DMS79 treated with DMSO at 0.1 percent for 48 hours (cell line): ENCODE measurements around the gene COX4I2.
"Not testable (repeated sequence)": the region's sequence is repeated elsewhere in the genome, so short reads cannot be mapped to it uniquely, and the experiment has no call there.

ENCODE experiments used
- DNase-seq: peaks from one replicate; lab custom pipeline; 2025; lab: John Stamatoyannopoulos, UW

COX4I2 gene

DNA sequence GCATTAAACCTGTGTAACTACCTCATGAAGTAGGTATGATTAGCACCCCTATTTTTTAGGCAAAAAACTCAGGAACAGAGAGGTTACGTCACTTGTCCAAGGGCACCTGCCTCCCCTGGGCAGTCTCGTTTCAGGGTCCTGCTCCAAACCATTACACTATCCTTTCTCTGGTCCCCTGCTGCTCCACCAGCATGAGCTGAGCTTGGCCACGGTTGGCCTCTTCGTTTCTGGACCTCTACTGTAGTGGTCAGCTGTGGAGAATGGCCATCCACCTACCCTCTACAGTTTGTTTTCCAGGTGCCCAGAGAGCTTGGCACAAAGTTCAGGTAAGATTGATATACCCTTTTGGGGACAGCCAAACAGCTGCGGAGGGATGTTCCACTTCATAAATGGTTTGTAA lies 16.8 kb downstream of the COX4I2 start:
- DNase-seq, result no peak

DNA sequence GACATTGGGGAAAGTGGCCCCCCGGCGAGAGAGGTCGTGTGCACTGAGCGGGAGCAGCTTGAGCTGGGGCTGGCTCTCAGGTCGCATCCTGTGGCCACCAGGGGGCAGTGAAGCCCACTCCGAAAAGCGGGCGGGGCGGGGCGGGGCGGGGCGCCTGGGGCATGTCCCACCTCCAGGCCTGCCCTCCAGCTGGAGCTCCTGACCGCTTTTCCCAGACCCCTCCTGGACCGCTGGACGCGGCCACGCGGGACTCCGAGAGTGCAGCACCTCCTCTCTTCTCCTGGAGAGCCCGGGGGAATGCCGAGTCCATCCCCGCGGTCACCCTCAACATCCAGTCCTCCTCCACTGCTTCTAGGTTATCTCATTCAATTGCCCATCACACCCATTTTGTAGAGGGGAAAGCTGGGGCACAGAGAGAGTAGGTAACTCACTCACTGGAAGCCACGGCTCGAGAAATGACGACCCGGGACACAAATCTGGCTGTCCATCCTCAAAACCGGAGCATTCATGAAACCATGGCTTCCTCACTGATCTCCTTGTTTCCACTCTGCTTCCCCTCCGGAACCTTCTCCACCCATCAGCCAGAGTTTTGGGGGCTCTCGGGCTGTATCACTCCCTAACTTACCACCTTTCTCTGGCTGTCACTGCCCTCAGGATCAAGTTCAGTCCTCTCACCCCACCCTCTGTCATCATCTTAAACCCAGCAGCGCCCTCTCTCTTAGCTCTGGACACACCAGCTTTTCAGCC lies 24.1 kb downstream of the COX4I2 start:
- DNase-seq, result peak; percentile 79

DNA sequence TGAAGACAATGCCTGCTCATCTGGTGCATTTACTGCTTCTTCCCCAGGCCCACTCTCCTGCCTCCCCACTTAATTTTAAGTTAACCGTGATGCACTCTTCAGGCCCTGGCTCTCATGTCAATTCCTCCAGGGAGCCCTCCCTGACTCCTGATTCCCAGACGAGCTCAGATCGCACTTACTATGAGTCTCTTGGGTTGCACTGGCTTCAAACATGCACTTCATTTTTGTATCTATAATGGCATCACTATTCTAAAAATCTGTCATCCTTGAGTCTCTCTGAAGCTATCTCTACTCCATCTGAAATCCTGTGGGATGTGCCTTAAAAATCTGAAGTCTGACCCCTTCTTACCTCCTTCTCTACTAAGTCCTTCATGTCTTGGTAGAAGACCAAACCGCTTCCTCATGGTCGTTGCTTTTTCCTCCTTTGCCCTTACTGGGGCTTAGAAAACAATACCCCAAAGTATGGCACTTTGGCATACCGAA lies 24.7 kb downstream of the COX4I2 start:
- DNase-seq, result no peak

DNA sequence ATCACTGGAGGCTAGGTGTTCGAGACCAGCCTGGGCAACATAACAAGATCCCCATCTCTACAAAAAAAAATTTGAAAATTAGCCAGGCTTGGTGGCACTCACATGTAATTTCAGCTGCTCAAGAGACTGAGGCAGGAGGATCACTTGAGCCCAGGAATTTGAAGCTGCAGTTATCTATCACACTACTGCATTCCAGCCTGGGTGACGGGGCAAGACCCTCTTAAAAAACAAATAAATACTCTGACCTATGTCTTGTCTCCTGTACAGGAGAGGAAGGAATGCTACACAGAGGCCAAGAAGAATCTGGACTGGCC lies 25.8 kb downstream of the COX4I2 start:
- no peak for DNase-seq

DNA sequence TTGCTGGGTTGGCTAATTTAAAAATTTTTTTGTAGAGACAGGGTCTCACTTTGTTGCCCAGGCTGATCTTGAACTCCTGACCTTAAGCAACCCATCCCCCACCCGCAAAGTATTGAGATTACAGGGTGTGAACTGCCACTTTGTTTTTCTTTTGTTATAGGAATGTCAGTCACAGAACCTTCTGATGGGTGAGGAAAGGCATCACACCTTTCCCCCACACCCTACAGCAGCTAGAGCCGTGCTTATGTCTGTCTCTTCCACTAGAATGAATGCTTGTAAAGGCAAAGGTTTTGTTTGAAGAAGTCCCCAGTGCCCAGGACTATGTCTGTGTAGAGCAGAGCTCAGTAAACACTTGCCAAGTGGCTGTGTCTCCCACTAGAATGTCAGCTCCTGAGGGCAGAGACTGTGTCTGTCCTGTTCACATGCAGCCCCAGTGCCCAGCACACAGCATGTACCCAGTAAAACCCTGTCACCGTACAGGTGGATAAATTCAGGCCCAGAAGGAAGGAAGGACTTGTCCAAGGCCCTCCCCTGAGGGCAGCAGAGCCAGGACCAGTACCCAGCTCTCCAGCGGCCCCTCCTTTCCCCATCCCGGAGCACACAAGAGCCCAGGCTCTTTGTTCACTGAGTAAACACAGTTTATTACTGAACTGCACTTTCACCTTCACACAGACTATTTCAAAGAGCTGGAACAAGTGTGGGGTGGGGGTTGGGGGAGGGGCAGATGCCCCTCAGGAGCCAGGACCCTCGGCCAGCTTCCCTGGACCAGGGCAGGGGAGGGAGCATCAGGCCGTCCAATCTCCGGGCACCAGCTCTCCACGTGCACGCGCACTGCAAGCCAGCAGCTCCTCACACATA lies 26.4 kb downstream of the COX4I2 start:
- DNase-seq, result peak; percentile 90

DNA sequence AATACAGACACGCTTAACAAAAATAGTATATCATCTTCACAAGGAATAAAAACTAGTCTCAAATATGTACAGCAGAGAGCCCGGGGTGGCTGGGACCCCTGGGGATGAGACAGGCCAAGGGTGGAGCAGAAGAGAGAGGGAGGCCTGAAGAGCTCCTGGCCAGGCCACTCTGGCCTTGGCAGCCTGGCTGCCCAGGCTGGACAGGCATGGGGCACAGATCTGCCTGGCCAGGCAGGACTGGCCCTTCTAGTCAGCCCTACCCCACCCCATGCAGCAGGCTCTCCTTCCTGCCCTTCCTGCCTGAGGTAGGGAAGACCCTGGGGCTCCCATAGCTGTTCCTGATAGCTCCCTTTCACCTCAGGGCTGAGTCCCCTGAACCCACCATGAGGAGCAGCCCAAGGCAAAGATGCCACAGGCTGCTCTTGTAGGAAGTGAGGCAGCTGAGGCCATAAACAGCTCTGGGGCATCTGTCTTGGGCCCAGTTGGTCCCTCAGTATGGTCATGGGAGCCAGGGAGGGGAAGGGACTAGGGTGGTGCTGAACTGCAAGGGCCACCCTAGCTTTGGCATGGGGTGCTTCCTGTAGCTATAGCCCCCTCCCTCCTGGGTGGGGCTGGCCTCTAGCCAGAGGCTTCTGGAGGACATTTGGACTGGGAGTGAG lies 27.1 kb downstream of the COX4I2 start:
- DNase-seq, result no peak

DNA sequence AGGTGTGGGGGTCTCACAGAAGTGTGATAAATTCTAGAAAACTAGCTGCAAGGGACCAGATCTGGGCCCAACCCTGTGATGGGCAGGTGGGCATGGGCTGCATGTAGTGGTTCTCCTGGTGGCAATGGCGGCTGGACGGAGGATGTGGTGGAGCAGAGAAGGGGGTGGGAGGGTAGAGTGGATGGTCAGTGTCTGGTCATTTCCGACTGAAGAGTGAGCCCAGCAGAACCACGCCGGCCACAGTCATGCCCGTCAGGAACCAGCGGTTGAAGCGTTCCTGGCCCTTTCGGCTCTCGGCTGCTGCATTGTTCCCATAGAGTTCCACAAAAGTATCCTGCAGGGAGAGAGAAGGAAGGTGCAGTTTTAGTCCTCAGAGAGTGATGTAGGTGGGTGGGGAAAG lies 28.0 kb downstream of the COX4I2 start:
- DNase-seq, result no peak

DNA sequence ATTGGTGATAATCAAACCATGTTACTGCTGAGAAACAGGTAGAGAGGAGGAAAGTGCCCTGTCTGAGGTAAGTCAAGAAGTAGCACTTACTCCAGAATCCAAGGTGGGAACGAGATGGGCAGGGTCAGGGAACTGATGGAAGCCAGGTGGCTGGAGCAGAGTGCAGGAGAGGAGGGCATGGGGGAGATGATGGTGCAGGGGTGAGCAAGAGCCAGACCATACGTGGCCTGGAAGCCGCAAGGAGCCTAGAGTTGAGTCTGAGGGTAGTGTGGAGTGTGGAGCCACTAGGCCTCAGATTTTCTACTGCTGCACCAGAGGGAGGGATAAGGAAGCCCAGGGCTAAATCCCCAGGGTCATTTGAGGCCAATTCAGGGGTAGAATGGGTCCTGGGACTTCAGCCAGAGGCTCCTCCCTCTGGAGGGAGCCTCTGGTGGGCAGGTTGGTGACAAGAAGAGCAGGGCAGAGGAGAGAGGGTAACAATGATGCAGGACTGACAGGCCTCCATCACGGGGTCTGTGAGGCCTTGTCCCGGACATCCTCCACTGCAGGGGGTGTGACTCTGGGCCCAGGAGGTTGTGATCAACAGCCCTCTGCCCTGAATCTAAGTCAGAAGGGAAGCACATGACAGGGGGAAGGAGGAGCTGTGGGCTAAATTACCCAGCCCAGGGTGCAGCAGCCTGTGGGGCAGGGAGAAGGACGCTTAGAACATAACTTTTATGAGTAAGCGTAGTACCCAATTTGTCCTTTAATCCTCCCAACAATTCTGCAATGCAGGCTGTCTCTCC lies 28.7 kb downstream of the COX4I2 start:
- DNase-seq, result no peak

DNA sequence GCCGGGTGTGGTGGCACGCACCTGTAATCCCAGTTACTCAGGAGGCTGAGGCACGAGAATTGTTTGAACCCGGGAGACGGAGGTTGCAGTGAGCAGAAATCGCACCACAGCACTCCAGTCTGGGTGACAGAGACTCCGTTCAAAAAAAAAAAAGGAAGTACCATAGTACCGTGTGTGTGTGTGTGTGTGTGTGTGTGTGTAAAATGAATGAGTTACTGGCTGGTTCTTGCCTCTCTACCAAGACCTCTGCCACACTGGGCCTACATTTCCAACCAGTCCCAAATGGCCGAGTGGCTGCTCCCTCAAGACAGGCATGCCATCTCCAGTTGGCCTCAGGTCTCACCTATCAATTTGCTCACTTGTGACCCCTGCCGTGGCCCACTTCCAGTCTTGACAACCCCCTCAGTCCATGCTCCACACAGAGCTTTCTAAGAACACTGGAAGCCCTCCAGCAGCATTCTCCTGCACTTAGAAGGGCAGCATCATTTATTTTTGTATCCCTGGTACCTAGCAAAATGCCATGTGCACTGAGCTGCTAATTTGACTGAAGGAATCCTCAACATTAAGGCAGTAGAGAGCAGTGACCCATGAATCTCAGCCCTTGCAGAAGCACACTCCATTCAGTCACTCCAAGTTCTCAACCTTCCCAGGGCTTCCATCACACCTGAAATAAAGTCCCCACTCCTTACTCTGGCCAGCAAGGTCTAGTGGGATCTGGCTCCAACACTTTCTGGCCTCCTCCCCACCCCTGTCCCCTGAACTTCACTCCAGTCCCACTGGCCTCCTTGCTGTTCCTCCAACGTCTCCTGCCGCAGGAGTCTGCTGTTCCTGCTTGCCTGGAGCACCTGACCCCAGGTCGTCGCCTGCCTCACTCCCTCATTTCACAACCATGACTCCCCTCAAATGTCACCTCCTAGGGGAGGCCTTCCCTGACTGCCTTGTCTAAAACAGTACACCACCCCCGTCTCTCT lies 29.9 kb downstream of the COX4I2 start:
- no peak for DNase-seq

DNA sequence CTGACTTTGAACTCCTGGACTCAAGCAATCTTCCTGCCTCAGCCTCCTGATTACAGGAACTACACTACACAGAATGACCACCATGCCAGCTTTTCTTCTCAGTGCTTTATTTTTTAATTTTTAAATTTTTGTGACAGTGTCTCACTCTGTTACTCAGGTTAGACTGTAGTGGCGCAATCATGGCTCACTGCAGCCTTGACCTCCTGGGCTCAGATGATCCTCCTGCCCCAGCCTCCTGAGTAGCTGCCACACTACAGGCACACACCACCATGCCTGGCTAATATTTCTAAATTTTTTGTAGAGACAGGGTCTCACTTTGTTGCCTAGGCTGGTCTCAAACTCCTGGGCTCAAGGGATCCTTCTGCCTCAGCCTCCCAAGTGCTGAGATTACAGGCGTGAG lies 31.2 kb downstream of the COX4I2 start:
- DNase-seq, result not testable (repeated sequence)

DNA sequence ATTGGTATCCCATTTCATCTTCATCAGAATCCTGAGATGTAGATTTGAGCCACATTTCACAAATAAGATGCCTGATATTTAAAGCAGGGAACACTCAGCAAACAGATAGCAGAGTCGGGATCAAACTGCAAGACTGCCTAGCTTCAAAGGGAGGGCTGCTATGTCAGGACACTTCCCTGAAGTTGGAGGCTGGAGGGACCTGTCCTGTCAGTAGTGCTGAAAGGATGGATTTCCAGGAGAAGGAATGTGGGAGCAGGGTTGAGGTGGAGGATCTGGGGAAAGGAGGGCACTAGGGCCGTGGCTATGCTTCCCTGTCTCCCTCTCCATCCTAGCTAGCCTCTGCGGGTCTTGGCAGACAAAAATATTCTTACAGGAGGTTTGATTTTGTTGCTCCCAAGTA lies 32.2 kb downstream of the COX4I2 start:
- DNase-seq, result no peak

DNA sequence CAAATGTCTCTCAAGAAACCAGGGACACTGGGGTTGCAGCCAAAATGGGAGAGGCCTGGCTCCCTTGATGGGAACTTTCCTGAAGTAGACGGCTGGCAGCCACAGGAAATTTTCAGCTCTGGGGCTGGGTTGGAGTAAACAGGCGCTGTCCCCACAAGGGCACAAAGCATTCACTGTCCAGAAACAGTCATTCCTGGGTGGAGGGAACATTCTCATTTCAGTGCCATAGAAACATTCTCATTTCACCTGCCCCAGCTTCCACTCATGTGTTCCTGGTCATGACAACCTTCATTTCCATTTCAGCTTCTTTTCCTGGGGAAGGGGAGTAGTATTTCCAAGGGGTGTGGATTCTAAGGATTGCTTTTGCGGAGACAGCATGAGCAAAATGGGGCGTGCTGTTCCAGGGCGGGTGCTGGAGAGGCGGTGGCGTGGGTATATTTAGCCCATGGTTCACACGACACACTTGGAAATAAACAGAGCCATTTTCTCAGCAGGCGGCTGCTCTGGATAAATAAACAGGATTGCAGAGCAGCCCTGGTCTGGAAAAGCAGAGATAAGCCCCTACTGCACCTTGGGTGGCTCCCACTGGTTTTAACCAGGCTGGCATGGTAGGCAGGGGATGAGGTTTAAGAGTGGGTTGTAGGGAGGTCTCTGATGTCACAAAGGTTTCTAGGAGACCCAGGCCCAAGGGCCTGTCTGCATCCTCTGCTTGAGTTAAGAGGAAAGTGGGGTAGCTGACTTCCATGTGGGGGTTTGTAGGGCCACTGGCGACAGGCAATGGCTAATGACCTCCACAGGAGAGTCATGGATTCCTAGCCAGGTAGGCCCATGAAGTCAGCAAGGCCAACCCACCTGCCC lies 32.9 kb downstream of the COX4I2 start:
- no peak for DNase-seq

DNA sequence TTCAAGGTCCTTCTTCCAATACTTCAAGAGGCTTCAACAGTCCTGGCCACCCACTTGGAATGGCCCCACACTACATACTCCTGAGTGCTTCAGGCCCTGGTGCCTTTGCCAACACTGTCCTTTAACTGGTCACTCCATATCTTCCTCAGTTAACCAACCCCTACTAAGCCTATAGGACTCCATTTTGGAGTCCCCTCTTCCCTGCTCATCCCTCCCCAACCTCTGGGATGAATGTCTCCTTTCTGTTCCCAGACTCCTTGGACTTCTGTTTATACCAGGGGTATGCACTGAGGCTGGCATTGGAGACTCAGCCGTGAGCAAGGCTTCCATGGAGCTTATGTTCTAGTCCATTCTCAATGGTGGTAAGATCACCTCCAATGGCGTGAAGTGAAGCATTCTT lies 33.6 kb downstream of the COX4I2 start:
- no peak for DNase-seq

DNA sequence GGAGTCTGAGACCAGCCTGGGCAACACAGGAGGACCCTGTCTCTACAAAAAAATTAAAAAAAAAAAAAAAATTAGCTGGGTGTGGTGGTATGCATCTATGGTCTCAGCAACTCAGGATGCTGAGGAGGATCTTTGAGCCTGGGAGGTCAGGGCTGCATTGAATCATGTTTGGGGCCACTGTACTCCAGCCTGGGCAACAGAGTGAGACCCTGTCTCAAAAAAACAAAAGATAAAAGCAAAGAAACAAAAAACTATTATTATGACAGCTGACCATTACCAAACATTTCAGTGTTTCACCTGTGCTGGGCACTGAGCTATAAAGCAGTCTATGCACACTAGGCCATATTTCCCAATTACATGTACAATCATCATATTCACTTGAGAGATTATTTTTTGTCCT lies 35.7 kb downstream of the COX4I2 start:
- DNase-seq, result no peak

DNA sequence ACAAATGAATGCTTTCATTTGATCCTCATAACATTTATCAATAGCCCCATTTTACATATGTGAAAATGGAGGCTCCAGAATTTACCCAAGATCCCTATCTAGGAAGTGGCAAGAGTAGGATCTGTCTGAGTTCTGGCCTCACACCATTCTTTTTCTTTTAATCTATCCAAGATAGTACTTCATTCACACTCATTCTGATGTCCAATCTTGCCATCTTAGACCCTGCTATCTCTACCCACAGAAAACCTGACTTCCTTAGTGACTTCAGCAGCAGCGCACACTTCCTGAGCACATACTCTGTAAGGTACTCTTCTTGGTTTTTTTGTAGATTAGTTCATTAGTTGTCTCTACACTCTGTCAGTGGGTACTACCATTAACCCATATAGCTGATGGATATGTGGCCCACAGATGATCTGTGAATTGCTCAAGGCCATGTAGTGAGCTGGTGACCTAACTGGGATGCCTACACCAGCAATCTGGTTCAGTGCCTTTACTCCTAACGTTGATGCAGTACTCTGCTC lies 36.3 kb downstream of the COX4I2 start:
- DNase-seq, result no peak

DNA sequence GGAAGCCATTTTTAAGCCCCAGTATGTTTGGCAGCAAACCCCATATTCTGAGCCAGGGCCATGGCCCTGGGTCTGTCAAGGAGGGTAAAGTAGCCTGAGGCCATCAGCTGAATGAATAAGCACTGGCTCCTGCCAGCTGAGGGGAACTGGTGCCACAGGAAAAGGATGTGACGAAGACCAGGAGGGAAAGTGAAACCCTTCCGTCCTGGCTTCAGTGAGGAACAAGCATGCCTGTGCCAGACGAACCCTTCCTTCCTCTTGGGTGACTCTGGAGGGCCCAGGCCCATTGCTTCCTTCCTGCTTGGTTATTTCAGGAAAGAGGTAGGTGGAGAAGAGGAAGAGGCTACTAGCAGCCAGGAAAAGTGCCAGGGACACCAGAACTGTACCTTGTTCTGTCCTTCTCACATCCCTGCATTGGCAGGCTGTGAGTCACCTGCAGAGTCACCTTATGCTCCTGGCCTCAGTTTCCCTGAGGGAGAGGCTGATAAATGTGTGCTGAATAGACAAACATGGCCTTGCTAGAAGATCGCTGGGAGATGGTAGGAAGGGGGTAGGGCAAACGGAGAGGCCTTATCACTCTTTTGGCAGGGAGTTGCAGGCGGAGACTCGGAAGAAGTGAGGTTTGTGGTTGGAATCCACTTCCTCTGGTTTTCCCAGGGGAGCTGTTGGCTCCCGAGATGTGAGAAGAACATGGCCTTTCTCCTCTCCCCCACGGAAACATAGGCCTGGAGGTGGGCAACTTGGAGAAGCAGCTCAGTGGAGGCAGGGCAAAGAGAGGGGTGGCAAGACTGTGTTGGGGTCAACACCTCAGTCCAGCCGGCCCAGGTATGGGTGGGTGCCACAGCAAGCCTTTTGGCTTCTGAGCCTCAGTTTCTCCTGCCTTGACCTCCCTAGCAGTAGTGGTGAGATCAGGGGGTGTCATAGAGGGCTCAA lies 37.4 kb downstream of the COX4I2 start:
- peak; percentile 24 for DNase-seq

DNA sequence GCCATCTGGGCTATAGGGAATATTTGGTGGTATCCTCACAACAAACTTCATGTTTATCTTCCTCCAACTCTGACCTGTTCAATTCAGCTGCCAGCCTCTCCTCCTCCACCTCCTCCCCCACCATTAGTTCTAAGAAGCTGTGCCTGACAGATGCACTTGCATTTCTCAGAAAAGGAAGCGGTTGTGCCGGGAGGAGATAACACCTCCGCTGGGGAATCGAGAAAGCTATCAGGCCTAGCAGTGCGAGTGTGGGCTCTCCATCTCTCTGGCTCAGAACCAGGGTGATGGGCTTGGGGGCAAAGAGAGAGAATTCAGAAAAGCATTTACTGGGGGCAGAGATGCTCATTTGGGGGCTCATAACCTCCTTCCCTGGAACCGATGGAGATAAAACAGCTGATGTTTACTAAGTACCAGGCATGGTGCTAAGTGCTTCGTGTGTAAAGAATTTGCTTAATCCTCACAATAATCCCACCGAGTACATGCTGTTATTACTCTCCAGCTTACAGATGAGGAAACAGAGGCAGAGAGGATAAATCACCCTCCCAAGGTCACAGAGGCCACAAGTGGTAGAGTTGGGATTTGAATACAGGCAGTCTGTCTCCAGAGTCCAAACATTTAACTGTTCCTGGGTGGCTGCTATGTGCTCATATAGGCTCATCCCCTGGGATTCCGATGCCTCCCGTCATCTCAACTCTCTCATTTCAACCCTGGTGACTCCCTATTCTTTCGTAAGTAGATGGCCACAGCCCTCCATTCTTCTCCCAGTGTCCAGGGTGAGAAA lies 38.3 kb downstream of the COX4I2 start:
- DNase-seq, result no peak

DNA sequence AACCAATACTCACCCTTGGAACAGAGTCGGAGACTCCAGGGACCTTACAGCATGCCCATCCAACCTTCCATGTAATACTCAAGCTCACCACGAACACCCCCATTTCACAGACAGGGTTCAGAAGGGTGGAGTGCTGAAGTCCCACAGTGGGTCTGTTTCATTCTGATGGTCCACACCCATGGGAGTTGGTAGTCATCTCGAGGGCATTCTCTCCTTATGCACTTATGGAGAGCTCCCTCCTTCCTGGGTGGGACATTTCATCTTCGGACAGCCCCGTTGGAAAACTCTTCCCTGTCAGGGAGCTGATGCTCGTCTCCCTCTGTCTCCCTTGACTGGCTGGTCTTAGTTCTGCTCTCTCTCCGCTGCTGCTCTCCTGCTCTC lies 38.9 kb downstream of the COX4I2 start:
- DNase-seq, result no peak
